ENCODE measurements around the gene CYP4X1.
"Not testable (repeated sequence)": the region's sequence is repeated elsewhere in the genome, so short reads cannot be mapped to it uniquely, and the experiment has no call there.

The CYP4X1 gene

DNA sequence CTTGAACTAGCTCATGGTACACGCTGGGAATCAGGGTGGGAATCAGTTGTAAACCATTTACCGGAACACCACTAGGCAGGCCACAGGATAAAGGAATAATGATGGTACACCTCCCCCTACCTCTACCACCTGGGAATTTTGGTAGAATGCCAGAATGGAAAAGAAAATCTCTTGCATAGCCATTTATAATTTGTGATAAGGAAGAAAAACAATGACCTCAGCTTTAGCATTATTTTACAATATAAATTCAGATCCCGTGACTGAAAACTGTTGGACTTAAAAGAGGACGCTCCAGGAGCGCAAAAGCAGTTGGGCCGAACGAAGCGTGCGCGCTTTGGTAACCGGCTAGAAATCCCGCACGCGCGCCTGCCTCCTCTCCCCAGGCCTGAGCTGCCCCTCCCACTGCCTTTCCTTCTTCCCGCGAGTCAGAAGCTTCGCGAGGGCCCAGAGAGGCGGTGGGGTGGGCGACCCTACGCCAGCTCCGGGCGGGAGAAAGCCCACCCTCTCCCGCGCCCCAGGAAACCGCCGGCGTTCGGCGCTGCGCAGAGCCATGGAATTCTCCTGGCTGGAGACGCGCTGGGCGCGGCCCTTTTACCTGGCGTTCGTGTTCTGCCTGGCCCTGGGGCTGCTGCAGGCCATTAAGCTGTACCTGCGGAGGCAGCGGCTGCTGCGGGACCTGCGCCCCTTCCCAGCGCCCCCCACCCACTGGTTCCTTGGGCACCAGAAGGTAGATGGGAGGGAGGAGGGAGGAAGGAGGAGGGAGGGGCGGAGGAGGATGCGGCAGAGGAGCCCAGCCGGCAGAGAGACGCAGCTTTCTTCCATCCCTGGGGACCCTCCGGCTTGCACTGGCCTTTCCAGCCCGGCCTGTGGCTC lies at the start of gene CYP4X1:
Gene CYP4X1, plus strand, starts transcription at position 402 of the 873 bp plus-strand sequence. Its CDS starts 149 bp downstream, at position 551.
- peak within 1 kb of the TSS; percentile 46 for H3K4me3 ChIP-seq (replicated peaks; ENCODE audit: low read depth, low read length)
- no peak for TF ChIP-seq CTCF (IDR thresholded peaks at IDR 0.05; ENCODE audit: low read length, missing control alignments)
- peak; percentile 47 for DNase-seq (ENCODE audit: low read depth)

- DNase-seq (ENCODE audit: low read depth) = no peak
- no peak overlapping the region for H3K4me3 ChIP-seq (replicated peaks; ENCODE audit: low read depth, low read length)
- no peak for TF ChIP-seq CTCF (IDR thresholded peaks at IDR 0.05; ENCODE audit: low read length, missing control alignments)
Measured at GRCh38 chr1:46983166-46983829, 40.2 kb upstream of the CYP4X1 start.

DNA sequence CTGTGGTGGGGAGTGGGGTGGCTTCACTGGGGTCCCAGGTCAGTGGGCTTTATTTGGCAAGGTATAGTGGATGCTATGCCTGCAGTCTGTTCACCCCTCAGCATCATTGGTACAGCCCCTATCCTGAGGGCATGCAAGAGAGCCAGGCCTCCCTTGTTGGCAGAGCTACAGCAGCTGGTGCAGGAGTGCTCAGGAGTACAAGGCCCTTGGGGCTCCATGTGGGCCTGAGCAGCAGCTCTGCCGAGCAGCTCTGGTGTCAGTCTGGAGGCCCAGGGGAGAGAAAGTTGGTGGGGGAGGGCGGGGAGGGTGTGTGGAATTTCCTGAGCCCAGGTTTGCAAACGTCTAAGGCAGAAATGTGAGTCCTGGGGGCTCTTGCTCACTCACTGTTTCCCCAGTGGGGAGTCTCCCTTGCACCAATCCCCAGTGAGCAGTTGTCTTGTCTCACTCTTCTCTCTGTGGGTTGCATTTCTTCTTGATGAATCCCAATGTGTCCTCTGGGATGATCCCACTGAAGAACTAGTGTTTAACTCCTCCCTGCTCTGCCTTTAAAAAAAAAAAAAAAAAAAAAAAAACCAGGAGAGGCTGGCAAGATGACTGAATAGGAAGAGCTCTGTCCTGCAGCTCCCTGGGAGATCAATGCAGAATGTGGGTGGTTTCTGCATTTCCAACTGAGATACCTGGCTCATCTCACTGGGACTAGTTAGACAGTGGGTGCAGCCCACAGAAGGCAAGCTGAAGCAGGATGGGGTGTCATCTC lies 39.5 kb upstream of the CYP4X1 start:
- H3K4me3 ChIP-seq (replicated peaks; ENCODE audit: low read depth, low read length) = no peak overlapping the region
- no peak for DNase-seq (ENCODE audit: low read depth)
- no peak for TF ChIP-seq CTCF (IDR thresholded peaks at IDR 0.05; ENCODE audit: low read length, missing control alignments)

DNA sequence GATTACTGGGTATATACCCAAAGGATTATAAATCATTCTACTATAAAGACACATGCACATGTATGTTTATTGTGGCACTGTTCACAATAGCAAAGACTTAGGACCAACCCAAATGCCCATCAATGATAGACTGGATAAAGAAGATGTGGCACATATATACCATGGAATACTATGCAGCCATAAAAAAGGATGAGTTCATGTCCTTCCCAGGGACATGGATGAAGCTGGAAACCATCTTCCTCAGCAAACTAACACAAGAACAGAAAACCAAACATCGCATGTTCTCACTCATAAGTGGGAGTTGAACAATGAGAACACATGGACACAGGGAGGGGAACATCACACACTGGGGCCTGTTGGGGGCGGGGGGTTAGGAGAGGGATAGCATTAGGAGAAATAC lies 32.9 kb upstream of the CYP4X1 start:
- not testable (repeated sequence) for H3K4me3 ChIP-seq (replicated peaks; ENCODE audit: low read depth, low read length); DNase-seq (ENCODE audit: low read depth)

DNA sequence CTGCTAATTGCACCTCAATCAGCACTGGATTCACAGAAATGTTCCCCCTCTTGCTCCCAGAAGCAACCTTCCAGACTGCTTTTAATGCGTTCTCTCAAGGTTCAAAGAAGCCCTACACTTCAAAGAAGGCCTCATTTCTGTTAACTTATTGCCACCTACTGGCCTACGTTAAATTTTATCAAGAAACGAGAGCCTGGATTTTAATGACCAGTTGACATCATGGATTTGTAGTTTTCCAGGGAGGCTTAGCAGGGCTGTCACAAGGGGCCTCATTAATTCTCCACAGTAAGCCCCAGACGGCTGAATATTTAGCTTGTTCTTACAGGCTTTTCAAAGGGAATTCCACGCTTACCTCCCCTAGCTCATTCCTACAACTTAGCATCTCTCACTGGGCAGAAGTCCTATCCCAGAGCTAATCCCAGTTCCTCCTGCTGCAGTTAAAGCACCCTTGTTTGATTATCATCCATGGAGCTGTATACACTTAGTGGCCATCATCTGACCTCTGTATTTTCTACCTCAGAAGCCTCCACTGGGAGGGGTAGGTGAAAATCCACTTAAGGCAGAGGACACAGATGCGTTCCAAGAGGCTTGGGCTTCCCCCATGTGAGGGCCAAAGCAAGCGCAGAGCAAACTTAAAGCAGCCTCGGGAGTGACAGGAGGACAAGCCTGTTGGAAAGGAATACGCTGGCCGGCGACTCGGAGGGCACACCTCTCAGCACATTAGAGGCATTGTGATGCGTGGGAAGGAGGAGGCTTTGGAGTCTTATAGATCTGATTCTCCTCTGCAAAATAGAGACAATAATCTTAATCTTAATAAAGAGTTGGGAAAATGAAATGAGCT lies 32.2 kb upstream of the CYP4X1 start:
- H3K4me3 ChIP-seq (replicated peaks; ENCODE audit: low read depth, low read length) = no peak overlapping the region
- no peak for DNase-seq (ENCODE audit: low read depth)
- TF ChIP-seq CTCF (IDR thresholded peaks at IDR 0.05; ENCODE audit: low read length, missing control alignments) = no peak

DNA sequence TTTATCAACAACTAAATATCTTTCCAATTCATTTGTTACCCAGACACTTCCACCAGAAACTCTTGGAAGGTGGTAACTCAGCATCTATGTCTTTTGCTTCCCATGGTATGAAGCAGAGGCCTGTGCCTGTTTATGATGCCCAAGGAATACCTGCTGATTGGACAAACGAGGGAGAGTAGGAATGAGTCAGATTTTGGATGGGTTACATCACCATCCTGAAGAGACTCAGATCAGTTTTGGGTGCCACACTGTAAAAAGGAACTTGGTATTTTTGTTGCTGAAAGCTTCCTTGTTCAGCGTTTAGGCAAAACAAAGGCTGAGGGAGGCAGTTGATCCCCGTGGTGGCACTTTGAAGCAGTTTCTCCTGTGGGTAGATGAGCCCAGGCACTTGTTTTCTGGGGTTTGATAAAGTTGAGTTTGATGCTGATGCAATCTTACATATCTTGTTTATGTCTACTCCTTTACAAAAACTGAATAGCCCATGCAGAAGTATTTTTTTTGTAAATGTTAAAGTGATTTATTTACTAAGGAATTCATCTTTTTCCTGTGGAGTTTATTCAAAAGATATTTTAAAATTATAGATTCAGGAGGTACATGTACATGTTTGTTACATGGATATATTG lies 26.7 kb upstream of the CYP4X1 start:
- DNase-seq (ENCODE audit: low read depth) = no peak
- no peak overlapping the region for H3K4me3 ChIP-seq (replicated peaks; ENCODE audit: low read depth, low read length)
- TF ChIP-seq CTCF (IDR thresholded peaks at IDR 0.05; ENCODE audit: low read length, missing control alignments) = no peak

Data from fibroblast of pulmonary artery (primary cell).